NCI-H1417 (cell line): Measurements from ENCODE around the gene TSPAN4.
A peak's percentile ranks its signal among the peaks of the same experiment; 100 is the strongest.

ENCODE experiments used
- DNase-seq, 3 experiments: peaks; one replicate each; lab custom pipeline; 2025; lab: John Stamatoyannopoulos, UW

The TSPAN4 gene

DNA sequence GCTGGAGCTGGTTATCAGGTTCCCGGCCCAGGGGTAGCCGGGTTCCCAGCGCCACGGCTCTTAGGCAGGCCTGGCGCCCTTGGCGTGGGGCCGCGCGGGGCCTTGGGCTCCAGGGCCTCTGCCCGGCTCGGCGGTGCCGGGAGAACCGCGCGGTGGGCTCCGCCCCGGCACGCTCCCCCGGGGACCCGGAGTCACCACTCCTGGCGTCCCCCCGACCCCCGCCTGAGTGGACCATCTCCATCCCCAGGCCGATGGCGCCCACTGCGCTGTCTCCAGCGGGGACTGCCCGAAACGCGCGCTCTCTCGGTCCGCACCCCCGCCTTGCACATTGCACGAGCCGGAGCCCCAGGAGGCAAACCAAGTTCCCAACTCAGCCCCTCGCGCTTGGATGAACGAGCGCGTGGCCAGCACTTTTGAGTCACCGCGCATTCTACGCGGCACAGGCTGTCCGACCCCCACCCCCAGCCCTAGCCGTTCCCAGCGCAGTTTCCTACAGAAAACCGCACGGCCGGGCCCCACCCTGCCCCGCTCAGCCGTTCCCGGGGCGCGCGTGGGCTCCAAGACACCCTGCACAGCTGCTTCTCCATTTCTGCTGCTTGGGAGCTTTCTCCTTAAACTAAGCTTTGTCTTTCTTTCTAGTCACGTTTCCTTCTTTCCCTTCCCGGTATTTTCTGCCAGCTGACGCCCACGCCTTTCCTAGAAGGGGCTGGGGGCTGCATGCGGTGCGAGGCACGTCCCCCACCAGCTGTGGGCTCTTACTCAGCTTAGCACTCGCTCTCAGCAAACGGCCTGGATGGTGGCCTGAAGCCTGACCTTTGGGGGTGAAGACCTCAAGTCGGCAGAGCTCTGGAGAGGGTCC is 68.6 kb downstream of the TSPAN4 start:
- peak in 2 of 3 experiments; percentile 77 to 87 for DNase-seq

DNA sequence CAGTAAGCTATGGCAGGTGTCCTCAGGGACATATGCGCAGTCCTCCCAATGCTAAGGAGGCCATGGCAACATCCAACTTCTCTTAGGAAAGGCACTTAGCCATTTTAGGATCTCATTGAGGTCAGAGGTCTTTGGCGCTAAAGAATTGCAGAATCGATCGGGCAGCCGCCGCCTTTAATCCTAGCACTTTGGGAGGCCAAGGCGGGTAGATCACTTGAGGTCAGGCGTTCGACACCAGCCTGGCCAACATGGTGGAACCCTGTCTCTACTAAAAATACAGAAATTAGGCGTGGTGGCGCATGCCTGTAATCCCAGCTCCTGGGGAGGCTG is 69.2 kb downstream of the TSPAN4 start:
- DNase-seq = no peak

DNA sequence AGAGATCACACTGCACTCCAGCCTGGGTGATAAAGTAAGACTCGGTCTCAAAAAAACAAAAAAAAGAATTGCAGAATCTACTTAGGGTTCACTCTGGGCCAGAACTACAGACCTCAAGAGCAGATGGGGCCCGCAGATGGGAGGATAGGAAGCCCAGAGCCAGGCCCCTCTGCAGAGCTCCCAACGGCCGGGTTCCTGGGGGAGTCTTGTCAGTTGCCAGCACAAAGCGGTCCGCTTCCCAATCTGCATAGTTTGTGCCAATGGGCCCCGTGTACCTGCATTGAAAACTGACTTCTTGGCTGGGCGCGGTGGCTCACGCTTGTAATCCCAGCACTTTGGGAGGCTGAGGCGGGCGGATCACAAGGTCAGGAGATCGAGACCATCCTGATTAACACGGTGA is 69.6 kb downstream of the TSPAN4 start:
- DNase-seq = no peak

DNA sequence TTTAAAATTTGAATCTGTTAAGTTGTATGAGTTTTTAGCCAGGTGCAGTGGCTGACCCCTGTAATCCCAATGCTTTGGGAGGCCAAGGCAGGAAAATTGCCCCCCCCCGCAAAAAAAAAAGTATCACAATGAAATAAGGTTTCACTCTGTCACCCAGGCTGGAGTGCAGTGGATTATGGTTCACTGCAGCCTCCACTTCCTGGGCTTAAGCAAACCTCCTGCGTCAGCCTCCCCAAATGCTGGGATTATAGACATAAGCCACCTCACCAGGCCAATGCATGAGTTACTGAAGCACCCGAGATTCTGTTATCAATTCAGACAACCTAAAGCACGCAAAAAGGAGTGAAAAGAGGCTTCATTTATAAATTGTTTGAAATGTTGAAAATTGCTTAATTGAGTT is 70.4 kb downstream of the TSPAN4 start:
- DNase-seq = no peak

DNA sequence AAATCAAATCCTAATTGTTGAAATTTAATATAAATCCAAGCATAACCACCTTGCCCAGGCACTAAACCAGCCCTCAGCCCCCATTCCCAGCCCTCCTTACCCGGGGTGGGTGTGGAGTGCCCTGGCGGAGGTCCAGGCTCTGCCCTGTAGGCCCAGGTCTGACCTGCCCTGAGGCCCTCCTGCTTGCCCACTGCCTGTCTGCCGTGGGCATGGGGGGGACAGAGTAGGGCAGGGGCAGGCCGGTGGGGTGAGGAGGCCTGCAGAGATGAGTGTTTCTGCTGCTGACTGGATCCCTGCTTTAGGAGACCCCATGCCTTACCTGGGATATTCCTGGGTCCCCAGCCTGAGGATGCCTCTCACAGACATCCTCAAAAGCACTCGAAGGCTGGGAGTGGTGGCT is 71.6 kb downstream of the TSPAN4 start:
- no peak for DNase-seq

DNA sequence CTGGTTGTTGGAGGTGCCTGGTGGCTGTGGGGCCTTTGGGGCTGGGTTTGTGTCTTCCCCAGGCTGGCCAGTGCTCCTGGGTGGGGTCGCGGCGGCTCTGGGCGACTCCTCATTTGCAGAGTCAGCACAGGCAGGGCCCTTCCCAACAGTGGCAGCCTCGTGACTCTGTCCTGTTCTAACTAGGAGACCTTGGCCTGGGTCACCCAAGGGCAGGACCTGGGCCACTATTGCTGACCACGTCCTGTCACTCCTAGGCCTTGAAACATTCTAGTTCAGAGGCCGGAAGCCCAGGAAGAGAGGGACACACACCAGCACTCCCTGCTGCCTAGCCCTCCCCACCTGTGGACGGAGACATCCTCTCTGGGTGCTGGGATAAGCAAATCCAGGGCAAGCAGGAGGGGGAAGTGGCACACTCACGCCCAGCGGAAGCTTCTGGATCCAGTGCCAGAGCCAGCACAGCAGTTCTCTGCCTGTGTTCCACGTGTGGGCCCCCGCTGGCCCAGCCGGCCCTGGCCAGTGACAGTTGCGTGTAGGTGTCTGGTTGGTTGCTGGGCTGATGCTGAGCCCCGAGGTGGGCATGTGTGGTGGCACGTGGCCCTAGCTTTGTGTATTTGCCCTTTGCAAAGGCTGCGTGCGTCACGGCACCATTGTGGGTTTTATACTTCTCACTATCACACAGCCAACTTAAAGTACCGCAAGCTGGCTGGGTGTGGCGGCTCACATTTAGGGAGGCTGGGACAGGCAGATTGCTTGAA is 72.3 kb downstream of the TSPAN4 start:
- DNase-seq = no peak
